ENCODE measurements around the gene MAP3K12. TPM values are rescaled to one million over a fixed set of nuclear protein-coding genes. Genes with fewer than 3 reads are reported as not detected.

MAP3K12 gene
- total and polyA plus RNA-seq, 2 of the 13 experiments (the other 11 are each of a cell fraction or from before 2014, with no cell fraction given): 0.20 to 1.1 TPM

DNA sequence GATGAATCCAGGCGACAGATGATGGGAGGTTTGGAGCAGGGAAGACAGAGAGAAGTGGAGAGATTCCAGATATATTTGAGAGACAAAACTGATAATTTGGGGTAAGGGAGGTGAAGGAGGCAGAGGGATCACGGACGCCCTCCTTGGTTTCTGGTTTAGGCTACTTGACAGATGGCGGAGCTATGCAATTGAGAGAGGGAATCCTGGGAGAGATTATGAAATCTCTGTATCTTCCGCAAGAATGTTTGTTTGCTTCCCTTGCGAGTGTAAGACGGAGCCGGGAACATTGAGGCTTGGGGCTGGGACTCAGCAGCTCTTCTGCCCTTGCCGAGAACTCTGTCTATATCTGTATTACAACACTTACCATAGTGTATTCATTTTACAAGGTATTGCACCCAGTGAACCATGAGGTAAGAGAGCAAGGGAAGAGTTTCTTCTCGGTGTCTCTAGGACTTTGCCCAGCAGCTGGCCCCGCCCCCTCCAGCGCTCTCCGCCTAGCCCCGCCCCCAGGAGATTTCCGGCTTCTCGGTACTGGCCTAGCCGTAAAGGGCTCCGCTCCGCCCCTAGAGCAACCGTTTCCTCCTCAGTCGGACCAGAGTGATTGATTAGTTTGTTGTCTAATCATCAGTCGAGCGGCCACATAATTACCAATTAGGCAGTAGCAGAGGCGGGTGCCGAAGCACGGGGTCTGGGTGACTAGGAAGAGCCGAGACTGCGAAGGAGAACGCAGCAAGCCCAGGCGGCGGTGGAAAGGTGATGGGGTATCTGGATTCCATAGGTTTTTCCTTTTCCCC is 58.0 kb downstream of the MAP3K12 start, which contains the start of gene PRR13 (continued):
- TF ChIP-seq ZNF121 (CRISPR knock-in tag; IDR thresholded peaks at IDR 0.05) (no peak), ZNF160 (CRISPR knock-in tag; IDR thresholded peaks at IDR 0.05) (no peak), CBX5 (CRISPR knock-in tag; IDR thresholded peaks at IDR 0.05; ENCODE audit: borderline replicate concordance) (no peak), HNRNPK (IDR thresholded peaks at IDR 0.05; ENCODE audit: low read depth, low read length, poor library complexity, severe bottlenecking) (no peak), ZNF136 (CRISPR knock-in tag; IDR thresholded peaks at IDR 0.05; ENCODE audit: low read depth) (0 out of 2 replicates have a peak, but pooled peaks have one; percentile 40), EHMT2 (IDR thresholded peaks at IDR 0.05; ENCODE audit: borderline replicate concordance, low read depth, low read length) (no peak), AGO1 (IDR thresholded peaks at IDR 0.05; ENCODE audit: low read depth, low read length, poor library complexity, severe bottlenecking) (no peak), KDM6A (CRISPR knock-in tag; IDR thresholded peaks at IDR 0.05; ENCODE audit: low read depth) (no peak), SRY (CRISPR knock-in tag; IDR thresholded peaks at IDR 0.05) (no peak), KLF9 (CRISPR knock-in tag; IDR thresholded peaks at IDR 0.05; ENCODE audit: low read depth) (no peak), MIER2 (CRISPR knock-in tag; IDR thresholded peaks at IDR 0.05) (no peak), ZBTB3 (CRISPR knock-in tag; IDR thresholded peaks at IDR 0.05; ENCODE audit: borderline replicate concordance, low read depth) (no peak), ARNT (IDR thresholded peaks at IDR 0.05) (no peak), ZNF878 (CRISPR knock-in tag; IDR thresholded peaks at IDR 0.05) (peak; percentile 42; the same call in 1 of the 2 replicates), ZNF10 (CRISPR knock-in tag; IDR thresholded peaks at IDR 0.05; ENCODE audit: borderline replicate concordance, low read depth) (no peak), ZNF740 (CRISPR knock-in tag; IDR thresholded peaks at IDR 0.05) (no peak), PBX3 (CRISPR knock-in tag; IDR thresholded peaks at IDR 0.05; ENCODE audit: borderline replicate concordance) (no peak), SNAI1 (CRISPR knock-in tag; IDR thresholded peaks at IDR 0.05; ENCODE audit: borderline replicate concordance) (no peak), POLR2G (IDR thresholded peaks at IDR 0.05; ENCODE audit: low read depth, low read length) (peak; percentile 97), KDM5B (CRISPR knock-in tag; IDR thresholded peaks at IDR 0.05; ENCODE audit: borderline replicate concordance) (no peak; the same call in 1 of the 2 replicates), ARNT2 (CRISPR knock-in tag; IDR thresholded peaks at IDR 0.05; ENCODE audit: low read depth) (no peak), RORA (CRISPR knock-in tag; IDR thresholded peaks at IDR 0.05) (no peak), SALL2 (CRISPR knock-in tag; IDR thresholded peaks at IDR 0.05) (no peak)
- TF ChIP-seq, protein P1, sequence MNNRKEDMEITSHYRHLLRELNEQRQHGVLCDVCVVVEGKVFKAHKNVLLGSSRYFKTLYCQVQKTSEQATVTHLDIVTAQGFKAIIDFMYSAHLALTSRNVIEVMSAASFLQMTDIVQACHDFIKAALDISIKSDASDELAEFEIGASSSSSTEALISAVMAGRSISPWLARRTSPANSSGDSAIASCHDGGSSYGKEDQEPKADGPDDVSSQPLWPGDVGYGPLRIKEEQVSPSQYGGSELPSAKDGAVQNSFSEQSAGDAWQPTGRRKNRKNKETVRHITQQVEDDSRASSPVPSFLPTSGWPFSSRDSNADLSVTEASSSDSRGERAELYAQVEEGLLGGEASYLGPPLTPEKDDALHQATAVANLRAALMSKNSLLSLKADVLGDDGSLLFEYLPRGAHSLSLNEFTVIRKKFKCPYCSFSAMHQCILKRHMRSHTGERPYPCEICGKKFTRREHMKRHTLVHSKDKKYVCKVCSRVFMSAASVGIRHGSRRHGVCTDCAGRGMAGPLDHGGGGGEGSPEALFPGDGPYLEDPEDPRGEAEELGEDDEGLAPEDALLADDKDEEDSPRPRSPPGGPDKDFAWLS (CRISPR knock-in tag; IDR thresholded peaks at IDR 0.05; ENCODE audit: borderline replicate concordance): no peak
- TF ChIP-seq, protein P2, sequence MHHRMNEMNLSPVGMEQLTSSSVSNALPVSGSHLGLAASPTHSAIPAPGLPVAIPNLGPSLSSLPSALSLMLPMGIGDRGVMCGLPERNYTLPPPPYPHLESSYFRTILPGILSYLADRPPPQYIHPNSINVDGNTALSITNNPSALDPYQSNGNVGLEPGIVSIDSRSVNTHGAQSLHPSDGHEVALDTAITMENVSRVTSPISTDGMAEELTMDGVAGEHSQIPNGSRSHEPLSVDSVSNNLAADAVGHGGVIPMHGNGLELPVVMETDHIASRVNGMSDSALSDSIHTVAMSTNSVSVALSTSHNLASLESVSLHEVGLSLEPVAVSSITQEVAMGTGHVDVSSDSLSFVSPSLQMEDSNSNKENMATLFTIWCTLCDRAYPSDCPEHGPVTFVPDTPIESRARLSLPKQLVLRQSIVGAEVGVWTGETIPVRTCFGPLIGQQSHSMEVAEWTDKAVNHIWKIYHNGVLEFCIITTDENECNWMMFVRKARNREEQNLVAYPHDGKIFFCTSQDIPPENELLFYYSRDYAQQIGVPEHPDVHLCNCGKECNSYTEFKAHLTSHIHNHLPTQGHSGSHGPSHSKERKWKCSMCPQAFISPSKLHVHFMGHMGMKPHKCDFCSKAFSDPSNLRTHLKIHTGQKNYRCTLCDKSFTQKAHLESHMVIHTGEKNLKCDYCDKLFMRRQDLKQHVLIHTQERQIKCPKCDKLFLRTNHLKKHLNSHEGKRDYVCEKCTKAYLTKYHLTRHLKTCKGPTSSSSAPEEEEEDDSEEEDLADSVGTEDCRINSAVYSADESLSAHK (CRISPR knock-in tag; IDR thresholded peaks at IDR 0.05; ENCODE audit: borderline replicate concordance): no peak

Measured in HepG2 (cell line).